Psoas muscle (tissue), 8 donors: ENCODE measurements around the gene ARHGAP32. TPM values are rescaled to one million over a fixed set of nuclear protein-coding genes. Genes with fewer than 3 reads are reported as not detected.

ENCODE experiments used
- ATAC-seq, 4 donors: fragments of 200-7000 bp; cut with Tn5 transposase; one replicate each; pipeline ENCODE4 v1.9.1; 2020; ENCODE audit warnings: moderate library complexity in 3 of 4, mild to moderate bottlenecking in 2 of 4
- DNase-seq, 2 donors: peaks; one replicate each; pipeline ENCODE4 v3.0.0-alpha.2; 2020
- H3K27ac ChIP-seq: fragments of 200-600 bp; one replicate; pipeline ENCODE4 v1.8.0; 2022
- H3K27me3 ChIP-seq, 3 donors: fragments of 200-600 bp in 1 of 3; one replicate each; pipeline versions ENCODE4 v1.6.1 to v1.8.0; 2013 to 2022; ENCODE audit warnings: low read length in 2 of 3, mild to moderate bottlenecking in 2 of 3, moderate library complexity in 1 of 3; ENCODE audit not compliant: insufficient read depth in 3 of 3
- H3K36me3 ChIP-seq, 2 donors: fragments of 200-600 bp in 1 of 2; one replicate each; pipeline versions ENCODE4 v1.6.1 to v1.8.0; 2013 to 2022; ENCODE audit warnings: low read depth in 1 of 2, mild to moderate bottlenecking in 1 of 2, moderate library complexity in 1 of 2; ENCODE audit not compliant: insufficient read depth in 1 of 2
- H3K4me1 ChIP-seq: fragments of 200-600 bp; one replicate; pipeline ENCODE4 v1.8.0; 2022
- H3K4me3 ChIP-seq: fragments of 200-600 bp; one replicate; pipeline ENCODE4 v1.8.0; 2022; ENCODE audit warnings: mild to moderate bottlenecking
- H3K9me3 ChIP-seq: fragments of 200-600 bp; one replicate; pipeline ENCODE4 v1.8.0; 2022
- WGBS, 3 donors: extraction: QIAGEN DNeasy Blood & Tissue Kit; methylation state at CpG; one replicate each; pipeline versions ENCODE4 v1.1.6 to v1.1.7; 2013; 5-methylcytosine and 5-hydroxymethylcytosine counted together
- intact Hi-C, 2 donors: fragments of 100-400 bp; cut with DNase I; formaldehyde crosslinking; loops; one replicate each; pipeline versions ENCODE4 v1.11.0 to v1.14.2; 2022
- polyA plus RNA-seq, 3 donors: library from polyadenylated mRNA; stranded (reverse); fragments of 200-250 nt; gene quantifications; one replicate each; pipeline ENCODE4 v1.2.3, GENCODE V29; 2013
- total RNA-seq, 4 donors: library from RNA; stranded (reverse); fragmentation: NEBNext Ultra II Directional in 2 of 4; extraction: Animal tissue kit (Norgen Biotek cat#: 25700) in 2 of 4; gene quantifications; one replicate each; pipeline versions ENCODE4 v1.2.1 to v1.2.4, GENCODE V29; 2021 to 2023
- TF ChIP-seq, protein P1 (sequence below): fragments of 200-600 bp; IDR thresholded peaks from one replicate; pipeline ENCODE4 v1.8.0; 2022; ENCODE audit warnings: antibody characterized with exemption
- donor health status: healthy with polysubstance abuse.
- donor health status: DM: no; HTN: no; CAD: no; lungs with moderate emphysema.
- donor health status: Bipolar disorder and iron deficiency.
- donor health status: healthy.
- donor health status: DM: yes; HTN: yes; CAD: no.
- donor health status: DM: no; HTN: no; CAD: no.
- donor health status: DM: no; HTN: no; CAD: no.
- donor health status: DM: yes; HTN: yes; CAD: no.

The ARHGAP32 gene
- total and polyA plus RNA-seq, 7 donors, result 1.3 to 10.1 (median 6.4) TPM

DNA sequence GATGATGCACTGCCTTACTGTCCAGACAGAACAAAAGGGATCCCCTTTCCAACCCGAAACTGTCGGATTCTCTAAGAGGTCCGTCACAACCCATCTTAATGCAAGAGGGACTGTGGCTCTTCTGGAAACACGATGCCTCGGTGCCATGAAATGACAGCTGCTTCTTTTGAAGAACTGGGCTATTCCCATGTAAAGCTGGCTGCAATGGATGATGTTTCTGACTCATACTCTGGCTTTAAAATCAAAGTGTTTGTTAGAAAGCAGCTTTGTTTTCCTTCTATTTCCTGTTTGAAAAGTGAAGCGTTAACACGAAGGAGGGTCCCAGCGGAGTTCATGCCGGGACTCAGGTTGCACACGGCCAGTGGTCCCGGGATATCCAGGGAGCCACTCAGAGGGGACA lies 252.5 kb downstream of the ARHGAP32 start:
- ATAC-seq (no peak), DNase-seq (no peak)
- intact Hi-C loops, result no loop called here
- no peaks in the 10 kb centered on the region for H3K4me1 ChIP-seq
- H3K9me3 ChIP-seq, result no peaks in the 10 kb centered on the region
- H3K4me3 ChIP-seq, result no peak overlapping the region
- 26 to 32% (median 27%) methylated on average over 11 of the region's 11 CpGs for WGBS, 3 donors
- H3K27ac ChIP-seq, result no peak overlapping the region
- no peaks in the 10 kb centered on the region for H3K36me3 ChIP-seq
- TF ChIP-seq, protein P1, sequence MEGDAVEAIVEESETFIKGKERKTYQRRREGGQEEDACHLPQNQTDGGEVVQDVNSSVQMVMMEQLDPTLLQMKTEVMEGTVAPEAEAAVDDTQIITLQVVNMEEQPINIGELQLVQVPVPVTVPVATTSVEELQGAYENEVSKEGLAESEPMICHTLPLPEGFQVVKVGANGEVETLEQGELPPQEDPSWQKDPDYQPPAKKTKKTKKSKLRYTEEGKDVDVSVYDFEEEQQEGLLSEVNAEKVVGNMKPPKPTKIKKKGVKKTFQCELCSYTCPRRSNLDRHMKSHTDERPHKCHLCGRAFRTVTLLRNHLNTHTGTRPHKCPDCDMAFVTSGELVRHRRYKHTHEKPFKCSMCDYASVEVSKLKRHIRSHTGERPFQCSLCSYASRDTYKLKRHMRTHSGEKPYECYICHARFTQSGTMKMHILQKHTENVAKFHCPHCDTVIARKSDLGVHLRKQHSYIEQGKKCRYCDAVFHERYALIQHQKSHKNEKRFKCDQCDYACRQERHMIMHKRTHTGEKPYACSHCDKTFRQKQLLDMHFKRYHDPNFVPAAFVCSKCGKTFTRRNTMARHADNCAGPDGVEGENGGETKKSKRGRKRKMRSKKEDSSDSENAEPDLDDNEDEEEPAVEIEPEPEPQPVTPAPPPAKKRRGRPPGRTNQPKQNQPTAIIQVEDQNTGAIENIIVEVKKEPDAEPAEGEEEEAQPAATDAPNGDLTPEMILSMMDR, result no peak
- peaks cover 0 to 30% (median 1%) of the 10 kb centered on the region in 3 donors for H3K27me3 ChIP-seq

DNA sequence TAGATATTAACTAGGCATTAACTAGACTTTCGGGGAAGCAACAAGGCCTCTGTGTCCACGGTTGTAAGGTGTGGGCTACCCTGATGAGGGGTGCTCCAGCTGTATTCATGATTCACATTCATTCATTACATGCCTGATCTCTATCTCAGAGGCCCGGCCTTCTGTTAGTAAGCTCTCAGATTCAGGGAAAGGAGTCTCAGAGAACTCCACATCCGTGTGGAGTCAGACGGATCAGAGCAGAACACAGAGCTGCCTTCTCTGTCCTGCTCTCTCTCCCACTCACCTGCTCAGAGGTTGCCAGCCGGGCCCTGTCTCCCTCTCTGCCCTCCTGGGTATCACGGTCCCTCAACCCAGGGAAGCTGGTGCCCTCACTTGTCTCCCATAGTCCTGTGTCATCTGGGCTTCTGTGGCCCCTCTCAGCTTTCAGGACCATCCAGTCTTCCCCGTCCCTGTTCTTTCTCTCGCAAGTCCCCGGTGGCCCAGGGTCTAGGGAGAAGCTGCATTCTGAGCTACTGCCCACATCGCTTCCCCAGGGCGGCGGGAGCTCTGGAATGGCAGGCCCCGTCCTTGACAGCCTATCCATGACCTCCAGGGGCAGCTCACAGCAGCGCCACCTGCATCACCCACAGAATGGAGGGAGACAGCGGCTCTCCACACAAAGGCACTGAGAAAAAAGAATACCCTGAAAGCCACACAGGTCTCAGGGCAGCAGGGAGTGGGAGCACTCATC lies 253.8 kb downstream of the ARHGAP32 start:
- Histone ChIP-seq H3K4me3 (no peak overlapping the region), H3K27ac (no peak overlapping the region), H3K27me3 (peaks cover 0 to 30% (median 1%) of the 10 kb centered on the region in 3 donors), H3K36me3 (no peaks in the 10 kb centered on the region), H3K9me3 (no peaks in the 10 kb centered on the region), H3K4me1 (no peaks in the 10 kb centered on the region)
- ATAC-seq (no peak), DNase-seq (no peak)
- TF ChIP-seq, protein P1, result no peak
- intact Hi-C loops, result no loop called here
- WGBS, 3 donors, result 90 to 96% (median 94%) methylated on average over 16 of the region's 16 CpGs

DNA sequence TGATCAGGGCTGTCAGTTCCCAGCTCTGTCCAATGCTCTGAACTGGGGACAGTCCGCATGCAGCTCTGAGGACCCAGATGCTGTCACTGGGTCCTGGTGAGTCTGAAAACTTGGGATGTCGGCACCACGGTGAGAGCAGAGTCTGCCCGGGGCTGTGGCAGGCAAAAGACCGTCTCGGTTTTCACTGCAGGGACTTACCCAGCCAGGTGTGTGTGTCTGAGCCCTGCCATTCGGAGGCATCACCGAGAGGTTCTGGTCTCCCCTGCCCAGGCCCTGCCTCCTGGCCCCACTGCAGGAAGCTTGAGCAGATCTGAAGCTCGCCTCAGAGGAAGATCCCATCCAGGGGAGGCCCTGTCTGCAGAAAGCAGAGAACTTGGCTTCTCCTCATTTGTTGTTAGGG lies 254.6 kb downstream of the ARHGAP32 start:
- ATAC-seq, result no peak
- no peak overlapping the region for H3K27ac ChIP-seq
- H3K27me3 ChIP-seq, result peaks cover 0 to 24% (median 1%) of the 10 kb centered on the region in 3 donors
- DNase-seq, result no peak
- WGBS, 3 donors, result 83 to 88% (median 84%) methylated on average over 8 to 9 of the region's 9 CpGs
- intact Hi-C loops, result no loop called here
- no peak overlapping the region for H3K4me3 ChIP-seq
- no peaks in the 10 kb centered on the region for H3K4me1 ChIP-seq
- no peaks in the 10 kb centered on the region for H3K36me3 ChIP-seq
- H3K9me3 ChIP-seq, result no peaks in the 10 kb centered on the region
- TF ChIP-seq, protein P1, result no peak

DNA sequence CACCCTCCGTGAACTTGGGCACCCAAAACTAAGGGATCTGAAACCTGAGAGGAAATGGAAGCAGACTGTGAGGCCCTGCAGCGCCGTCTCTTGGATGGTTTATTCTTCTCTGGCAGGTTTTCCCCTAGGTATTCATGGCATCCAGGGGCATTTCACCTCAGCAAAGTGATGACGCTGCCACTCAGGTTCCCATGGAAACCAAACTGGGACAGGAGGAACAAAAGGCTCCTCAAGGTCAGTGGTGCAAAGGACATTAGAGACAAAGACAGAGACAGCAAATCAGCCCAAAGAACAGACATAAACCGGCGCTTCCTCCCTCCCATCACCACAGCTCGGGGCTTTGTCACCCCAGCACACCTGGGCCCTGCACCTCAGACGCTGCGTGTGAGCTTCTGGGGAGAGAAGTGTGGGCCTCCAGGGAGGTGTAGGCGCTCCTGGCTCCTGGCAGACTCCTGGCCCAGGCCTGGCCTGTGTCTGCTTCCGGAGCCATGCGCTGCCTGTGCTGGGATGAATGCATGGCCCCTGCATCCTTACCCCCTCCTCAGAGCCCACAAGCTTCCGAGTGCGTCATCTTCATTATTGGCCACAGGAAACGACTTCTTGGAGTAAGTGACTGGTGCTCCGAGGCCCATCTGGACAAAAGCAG lies 255.4 kb downstream of the ARHGAP32 start:
- no peaks in the 10 kb centered on the region for H3K36me3 ChIP-seq
- no peaks in the 10 kb centered on the region for H3K4me1 ChIP-seq
- intact Hi-C loops, result no loop called here
- no peak for DNase-seq
- TF ChIP-seq, protein P1, result no peak
- no peak for ATAC-seq
- 82 to 84% (median 82%) methylated on average over 16 of the region's 16 CpGs for WGBS, 3 donors
- H3K27ac ChIP-seq, result no peak overlapping the region
- H3K9me3 ChIP-seq, result no peaks in the 10 kb centered on the region
- H3K4me3 ChIP-seq, result no peak overlapping the region
- H3K27me3 ChIP-seq, result peaks cover 0 to 24% (median 1%) of the 10 kb centered on the region in 3 donors
